Measurements from ENCODE around the gene MYH3.

DNA sequence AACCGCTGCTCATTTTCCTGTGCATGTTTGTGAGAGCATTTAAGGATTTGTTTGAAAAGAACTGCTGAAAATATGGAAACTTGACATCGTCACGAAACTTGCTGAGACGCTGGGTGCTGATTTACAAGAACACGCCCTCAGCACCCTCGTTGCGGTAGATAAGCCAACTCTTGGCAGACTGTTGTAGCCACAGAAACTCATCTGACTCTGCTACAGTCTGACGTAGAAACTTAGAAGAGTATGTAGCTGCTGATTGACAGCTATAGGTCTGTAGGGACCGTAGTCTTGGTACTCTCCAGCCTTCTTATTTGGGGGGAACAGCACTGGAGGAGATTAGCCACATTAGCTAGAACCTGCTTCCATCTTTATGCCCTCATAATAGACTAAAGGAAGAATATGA lies 71.6 kb downstream of the MYH3 start:
- TF ChIP-seq, protein P1, sequence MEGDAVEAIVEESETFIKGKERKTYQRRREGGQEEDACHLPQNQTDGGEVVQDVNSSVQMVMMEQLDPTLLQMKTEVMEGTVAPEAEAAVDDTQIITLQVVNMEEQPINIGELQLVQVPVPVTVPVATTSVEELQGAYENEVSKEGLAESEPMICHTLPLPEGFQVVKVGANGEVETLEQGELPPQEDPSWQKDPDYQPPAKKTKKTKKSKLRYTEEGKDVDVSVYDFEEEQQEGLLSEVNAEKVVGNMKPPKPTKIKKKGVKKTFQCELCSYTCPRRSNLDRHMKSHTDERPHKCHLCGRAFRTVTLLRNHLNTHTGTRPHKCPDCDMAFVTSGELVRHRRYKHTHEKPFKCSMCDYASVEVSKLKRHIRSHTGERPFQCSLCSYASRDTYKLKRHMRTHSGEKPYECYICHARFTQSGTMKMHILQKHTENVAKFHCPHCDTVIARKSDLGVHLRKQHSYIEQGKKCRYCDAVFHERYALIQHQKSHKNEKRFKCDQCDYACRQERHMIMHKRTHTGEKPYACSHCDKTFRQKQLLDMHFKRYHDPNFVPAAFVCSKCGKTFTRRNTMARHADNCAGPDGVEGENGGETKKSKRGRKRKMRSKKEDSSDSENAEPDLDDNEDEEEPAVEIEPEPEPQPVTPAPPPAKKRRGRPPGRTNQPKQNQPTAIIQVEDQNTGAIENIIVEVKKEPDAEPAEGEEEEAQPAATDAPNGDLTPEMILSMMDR (IDR thresholded peaks at IDR 0.05; ENCODE audit: low read depth, low read length, poor library complexity, severe bottlenecking), result no peak
- TF ChIP-seq EZH2phosphoT487 (IDR thresholded peaks at IDR 0.05; ENCODE audit: borderline replicate concordance, low read length), result no peak

Measured in DOHH2 (cell line).